ENCODE data around the gene PLN. TPM values are rescaled to one million over a fixed set of nuclear protein-coding genes. Genes with fewer than 3 reads are reported as not detected.

The PLN gene
- polyA plus RNA-seq, 1 donor (not counting 4 experiments of a cell fraction or from before 2014, with no cell fraction given), result not detected

DNA sequence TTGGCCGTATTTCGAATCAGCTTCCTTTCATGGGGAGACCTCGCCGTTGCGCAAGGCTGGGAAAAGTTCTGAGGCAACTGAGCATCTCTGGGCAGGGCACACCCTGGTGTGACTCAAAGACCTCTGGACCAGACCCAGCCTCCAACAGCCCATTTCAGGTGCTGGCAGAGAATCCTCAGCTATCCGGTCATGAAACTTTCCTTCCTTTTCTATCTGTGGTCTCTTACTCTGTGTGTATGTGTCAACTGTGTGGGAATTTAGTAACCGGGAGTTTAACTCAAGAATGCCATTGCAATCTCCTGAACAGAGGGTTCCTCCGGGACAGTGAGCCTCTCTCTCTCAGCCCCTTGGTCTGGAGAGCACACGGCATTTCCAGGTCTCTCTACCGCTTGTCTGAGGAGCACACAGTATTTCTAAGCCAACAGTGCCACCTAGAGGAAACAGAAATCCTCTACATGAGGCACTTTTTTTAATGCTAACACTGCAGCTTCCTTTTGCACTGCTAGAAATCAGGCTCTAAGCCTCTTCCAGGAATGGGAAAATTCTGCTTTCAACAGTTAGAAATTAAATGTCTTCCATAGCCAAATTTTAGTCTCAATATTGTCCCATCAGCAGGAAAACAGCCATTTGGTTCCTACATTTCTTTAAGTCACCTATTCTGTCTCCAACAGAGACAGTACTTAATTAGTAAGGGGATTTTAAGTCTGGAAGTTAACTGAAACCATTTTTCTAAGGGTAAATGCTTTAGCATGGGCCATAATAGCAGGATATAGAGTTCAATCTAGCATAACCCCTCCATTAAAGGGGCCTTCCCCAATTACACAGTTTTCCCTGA, 32.7 kb downstream of the PLN start:
- dilution Hi-C loops (cut with MboI; ENCODE audit: extremely low pct_ligation_motif_present, low sequenced_read_pairs), result no loop called here
- Histone ChIP-seq H2AFZ (ENCODE audit: control insufficient read depth, low read length) (no peak overlapping the region), H3K36me3 (ENCODE audit: control insufficient read depth in 2 of 2, extremely low read depth in 1 of 2, insufficient read depth in 2 of 2, low read length in 2 of 2) (no peaks in the 10 kb centered on the region), H3K4me3 (ENCODE audit: control insufficient read depth in 2 of 3, extremely low read depth in 1 of 3, insufficient read depth in 2 of 3, low read depth in 1 of 3, low read length in 3 of 3) (no peak overlapping the region), H3K27me3 (ENCODE audit: control insufficient read depth, extremely low read depth, insufficient read depth, low read length) (no peaks in the 10 kb centered on the region), H3K27ac (ENCODE audit: control insufficient read depth, insufficient read depth, low read length) (no peak overlapping the region), H4K20me1 (ENCODE audit: control insufficient read depth, extremely low read depth, insufficient read depth, low read length) (no peaks in the 10 kb centered on the region), H3K79me2 (ENCODE audit: control insufficient read depth, insufficient read depth, low read length) (no peaks in the 10 kb centered on the region), H3K9me1 (ENCODE audit: control insufficient read depth, extremely low read depth, insufficient read depth, low read length) (no peaks in the 10 kb centered on the region), H3K4me1 (ENCODE audit: control insufficient read depth, extremely low read depth, insufficient read depth, low read length) (no peaks in the 10 kb centered on the region), H3K9me3 (ENCODE audit: control insufficient read depth, low read depth, low read length) (peaks cover 7% of the 10 kb centered on the region), H3K9ac (ENCODE audit: control insufficient read depth, extremely low read depth, insufficient read depth, low read length) (no peak overlapping the region), H3K4me2 (ENCODE audit: control insufficient read depth, extremely low read depth, insufficient read depth, low read depth, low read length) (peak overlapping the region; percentile 58)
- no peak for TF ChIP-seq EZH2 (IDR thresholded peaks at IDR 0.05; ENCODE audit: low read length)
- TF ChIP-seq, protein P1, sequence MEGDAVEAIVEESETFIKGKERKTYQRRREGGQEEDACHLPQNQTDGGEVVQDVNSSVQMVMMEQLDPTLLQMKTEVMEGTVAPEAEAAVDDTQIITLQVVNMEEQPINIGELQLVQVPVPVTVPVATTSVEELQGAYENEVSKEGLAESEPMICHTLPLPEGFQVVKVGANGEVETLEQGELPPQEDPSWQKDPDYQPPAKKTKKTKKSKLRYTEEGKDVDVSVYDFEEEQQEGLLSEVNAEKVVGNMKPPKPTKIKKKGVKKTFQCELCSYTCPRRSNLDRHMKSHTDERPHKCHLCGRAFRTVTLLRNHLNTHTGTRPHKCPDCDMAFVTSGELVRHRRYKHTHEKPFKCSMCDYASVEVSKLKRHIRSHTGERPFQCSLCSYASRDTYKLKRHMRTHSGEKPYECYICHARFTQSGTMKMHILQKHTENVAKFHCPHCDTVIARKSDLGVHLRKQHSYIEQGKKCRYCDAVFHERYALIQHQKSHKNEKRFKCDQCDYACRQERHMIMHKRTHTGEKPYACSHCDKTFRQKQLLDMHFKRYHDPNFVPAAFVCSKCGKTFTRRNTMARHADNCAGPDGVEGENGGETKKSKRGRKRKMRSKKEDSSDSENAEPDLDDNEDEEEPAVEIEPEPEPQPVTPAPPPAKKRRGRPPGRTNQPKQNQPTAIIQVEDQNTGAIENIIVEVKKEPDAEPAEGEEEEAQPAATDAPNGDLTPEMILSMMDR (optimal IDR thresholded peaks at IDR 0.05 in 1 of 3, IDR thresholded peaks at IDR 0.05 in 1 of 3, conservative IDR thresholded peaks at IDR 0.05 in 1 of 3; ENCODE audit: extremely low read depth in 1 of 3, insufficient read depth in 2 of 3, low read length in 3 of 3), result peak; percentile 47 to 65 (median 58)
- DNase-seq (ENCODE audit: low read depth, low spot score) (peak; percentile 17), FAIRE-seq (peak; percentile 77)

DNA sequence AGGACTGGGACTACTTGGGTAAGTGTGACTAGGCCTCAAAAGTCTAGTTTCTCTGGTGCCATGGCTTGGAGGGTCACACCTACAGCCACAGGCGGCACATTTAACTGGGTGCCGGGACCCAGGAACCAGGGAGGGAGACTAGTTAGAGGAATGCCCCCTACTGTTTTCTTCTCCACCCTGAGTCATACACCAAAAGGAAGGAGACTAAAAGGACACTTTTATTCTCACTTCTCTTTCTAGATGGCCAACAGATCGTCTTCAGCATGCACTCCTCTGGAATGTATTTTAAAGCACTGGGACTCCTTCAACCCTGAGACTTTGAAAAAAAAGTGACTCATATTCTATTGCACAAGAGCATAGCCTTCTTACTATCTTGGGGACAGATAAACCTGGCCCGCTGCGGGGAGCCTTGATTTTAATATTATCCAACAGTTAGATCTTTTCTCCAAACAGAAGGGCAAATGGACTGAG, 33.4 kb downstream of the PLN start:
- dilution Hi-C loops (cut with MboI; ENCODE audit: extremely low pct_ligation_motif_present, low sequenced_read_pairs), result no loop called here
- Histone ChIP-seq H3K4me2 (ENCODE audit: control insufficient read depth, extremely low read depth, insufficient read depth, low read depth, low read length) (no peak overlapping the region), H3K9ac (ENCODE audit: control insufficient read depth, extremely low read depth, insufficient read depth, low read length) (no peak overlapping the region), H4K20me1 (ENCODE audit: control insufficient read depth, extremely low read depth, insufficient read depth, low read length) (no peaks in the 10 kb centered on the region), H3K27me3 (ENCODE audit: control insufficient read depth, extremely low read depth, insufficient read depth, low read length) (no peaks in the 10 kb centered on the region), H3K36me3 (ENCODE audit: control insufficient read depth in 2 of 2, extremely low read depth in 1 of 2, insufficient read depth in 2 of 2, low read length in 2 of 2) (no peaks in the 10 kb centered on the region), H3K79me2 (ENCODE audit: control insufficient read depth, insufficient read depth, low read length) (no peaks in the 10 kb centered on the region), H3K4me1 (ENCODE audit: control insufficient read depth, extremely low read depth, insufficient read depth, low read length) (no peaks in the 10 kb centered on the region), H3K9me3 (ENCODE audit: control insufficient read depth, low read depth, low read length) (peaks cover 7% of the 10 kb centered on the region), H3K4me3 (ENCODE audit: control insufficient read depth in 2 of 3, extremely low read depth in 1 of 3, insufficient read depth in 2 of 3, low read depth in 1 of 3, low read length in 3 of 3) (no peak overlapping the region), H2AFZ (ENCODE audit: control insufficient read depth, low read length) (no peak overlapping the region), H3K27ac (ENCODE audit: control insufficient read depth, insufficient read depth, low read length) (no peak overlapping the region), H3K9me1 (ENCODE audit: control insufficient read depth, extremely low read depth, insufficient read depth, low read length) (no peaks in the 10 kb centered on the region)
- FAIRE-seq (no peak), DNase-seq (ENCODE audit: low read depth, low spot score) (no peak)
- TF ChIP-seq, protein P1 (optimal IDR thresholded peaks at IDR 0.05 in 1 of 3, IDR thresholded peaks at IDR 0.05 in 1 of 3, conservative IDR thresholded peaks at IDR 0.05 in 1 of 3; ENCODE audit: extremely low read depth in 1 of 3, insufficient read depth in 2 of 3, low read length in 3 of 3), result no peak
- no peak for TF ChIP-seq EZH2 (IDR thresholded peaks at IDR 0.05; ENCODE audit: low read length)
